HG02798 (cell line): ENCODE measurements around the gene SLC25A30.
"Not testable (repeated sequence)": the region's sequence is repeated elsewhere in the genome, so short reads cannot be mapped to it uniquely, and the experiment has no call there.

Experiments used
- ATAC-seq: cut with Tn5 transposase; IDR thresholded peaks from one replicate; pipeline ENCODE4 v1.9.1; 2021; ENCODE audit warnings: mild to moderate bottlenecking; ENCODE audit not compliant: unreplicated experiment, poor library complexity

SLC25A30 gene

GRCh38 chr13:45370922-45371406, 47.2 kb downstream of the SLC25A30 start:
- no peak for ATAC-seq

DNA sequence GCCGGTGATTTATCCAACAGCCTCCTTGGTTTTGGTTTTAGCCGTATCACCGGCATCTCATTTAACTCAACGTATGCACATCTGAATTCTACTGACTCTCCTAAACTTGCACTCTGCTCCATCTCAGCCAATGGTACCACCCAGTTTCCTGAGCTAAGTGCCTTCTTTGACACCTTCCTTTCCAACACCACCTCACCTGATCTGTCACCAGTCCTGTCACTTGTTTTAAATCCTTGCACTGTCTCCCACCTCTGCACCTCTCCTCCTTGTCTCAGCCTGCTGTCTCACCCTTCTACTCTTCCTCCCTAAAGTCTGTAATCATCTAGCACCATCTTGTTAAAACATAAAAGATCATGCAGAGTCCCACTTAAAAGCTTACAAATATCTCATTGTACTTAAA, 49.1 kb downstream of the SLC25A30 start:
- no peak for ATAC-seq

DNA sequence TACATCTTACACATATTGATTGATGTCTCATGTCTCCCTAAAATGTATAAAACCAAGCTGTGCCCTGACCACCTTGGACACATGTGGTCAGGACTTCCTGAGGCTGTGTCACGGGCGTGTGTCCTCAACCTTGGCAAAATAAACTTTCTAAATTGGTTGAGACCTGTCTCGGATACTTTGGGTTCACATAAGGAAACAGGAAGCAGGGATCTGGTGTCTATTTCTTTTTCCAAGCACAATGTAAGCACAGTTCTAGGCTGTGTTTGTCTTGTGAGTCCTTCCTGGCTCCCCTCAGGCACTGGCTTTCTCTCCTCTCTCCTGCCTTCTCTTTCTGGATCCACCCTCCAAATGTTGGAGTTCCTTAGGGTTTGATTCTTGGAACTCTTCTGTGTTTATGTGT, 49.6 kb downstream of the SLC25A30 start:
- ATAC-seq, result no peak

- ATAC-seq, result no peak
Measured at GRCh38 chr13:45368005-45368404, 50.2 kb downstream of the SLC25A30 start.

GRCh38 chr13:45367358-45367757, 50.8 kb downstream of the SLC25A30 start:
- ATAC-seq, result peak; percentile 96

- ATAC-seq, result no peak
Measured at GRCh38 chr13:45365558-45365885, 52.7 kb downstream of the SLC25A30 start.

DNA sequence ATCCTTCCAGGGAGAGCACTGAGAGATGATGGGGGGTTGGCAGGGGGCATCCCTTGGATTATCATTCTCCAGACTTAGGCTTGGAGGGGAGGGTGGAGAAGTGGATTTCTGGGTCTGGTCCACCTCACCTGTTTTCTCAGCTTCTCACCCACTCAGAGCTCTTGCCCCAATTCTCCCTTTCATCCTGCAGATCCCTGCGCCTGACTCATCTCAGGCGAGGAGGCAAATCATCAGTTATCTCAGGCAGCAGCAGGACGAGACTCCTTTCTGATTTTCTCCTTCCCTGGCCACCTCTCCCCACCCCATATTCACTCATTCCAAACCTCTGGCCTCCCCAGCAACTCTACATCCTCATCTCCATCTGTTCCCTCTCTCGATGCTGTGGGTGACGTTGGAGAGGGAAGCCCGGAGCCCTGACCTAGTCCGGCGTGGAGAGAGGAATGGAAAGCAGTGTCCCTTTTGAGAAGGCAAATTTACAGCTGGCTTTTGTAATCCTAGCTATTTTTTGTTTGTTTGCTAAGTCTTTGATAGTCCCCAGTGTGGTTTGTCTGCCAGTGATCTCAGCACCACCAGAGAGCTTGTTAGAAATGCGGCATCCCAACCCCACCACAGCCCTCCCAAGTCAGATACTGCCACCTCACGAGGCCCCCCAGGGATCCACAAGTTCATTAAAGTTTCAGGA, 53.2 kb downstream of the SLC25A30 start:
- no peak for ATAC-seq

GRCh38 chr13:45362939-45363338, 55.2 kb downstream of the SLC25A30 start:
- ATAC-seq, result no peak

DNA sequence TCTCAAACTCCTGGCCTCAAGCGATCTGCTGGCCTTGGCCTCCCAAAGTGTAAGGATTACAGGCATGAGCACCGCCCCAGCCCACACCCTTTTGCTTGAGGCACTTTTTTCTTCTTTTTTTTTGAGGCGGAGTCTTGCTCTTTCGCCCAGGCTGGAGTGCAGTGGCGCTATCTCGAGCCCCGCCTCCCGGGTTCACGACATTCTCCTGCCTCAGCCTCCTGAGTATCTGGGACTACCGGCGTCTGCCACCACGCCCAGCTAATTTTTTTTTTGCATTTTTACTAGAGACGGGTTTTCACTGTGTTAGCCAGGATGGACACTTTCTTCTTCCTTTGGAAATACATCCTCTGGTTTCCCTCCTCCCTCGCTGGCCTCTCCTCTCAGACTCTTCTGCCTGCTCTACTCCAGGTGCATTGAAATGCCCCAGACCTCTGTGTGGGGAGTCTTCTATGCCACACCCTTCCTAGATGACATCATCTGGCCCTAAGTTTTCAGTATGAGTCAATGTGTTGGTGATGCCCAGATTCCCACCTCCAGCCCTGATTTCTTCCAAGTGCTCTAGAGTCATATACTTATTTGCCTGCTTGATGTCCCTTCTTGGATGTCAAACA, 56.5 kb downstream of the SLC25A30 start:
- no peak for ATAC-seq

DNA sequence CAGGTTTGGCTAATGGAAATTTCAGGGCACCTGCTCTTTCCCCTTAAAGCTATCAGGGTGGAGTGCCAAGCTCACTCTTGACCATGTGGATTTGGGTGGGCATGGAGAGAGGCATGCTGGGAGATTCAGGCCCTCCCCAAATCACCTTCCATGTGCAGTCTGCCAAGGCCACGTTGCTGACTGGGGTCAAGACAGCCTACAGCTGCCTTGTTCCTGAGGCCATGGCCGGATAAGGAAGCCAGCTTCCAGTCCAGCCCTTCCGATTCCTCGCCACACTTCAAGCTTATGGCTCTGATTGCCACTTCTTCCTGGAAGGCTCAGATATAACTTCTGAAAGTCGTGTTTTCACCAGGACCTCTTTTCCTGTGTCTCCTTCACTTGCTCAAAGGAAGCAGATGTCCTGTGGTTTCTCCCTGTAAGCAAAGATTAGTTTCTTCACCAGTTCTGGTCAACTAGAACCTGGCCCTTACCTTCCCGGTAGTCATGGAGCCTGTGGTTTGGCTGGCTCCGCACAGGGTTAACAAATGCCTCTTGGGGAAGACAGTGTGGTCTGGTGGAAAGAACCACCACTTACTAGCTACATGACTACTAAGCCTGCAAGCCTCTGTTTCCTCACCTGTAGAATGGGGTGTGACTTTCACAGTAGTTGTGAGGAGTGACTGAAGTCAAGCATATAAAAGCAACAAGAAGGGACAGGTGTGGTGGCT, 61.1 kb downstream of the SLC25A30 start:
- no peak for ATAC-seq

- ATAC-seq, result no peak
Measured at GRCh38 chr13:45353895-45354294, 64.3 kb downstream of the SLC25A30 start.

GRCh38 chr13:45352031-45352430, 66.1 kb downstream of the SLC25A30 start:
- no peak for ATAC-seq

DNA sequence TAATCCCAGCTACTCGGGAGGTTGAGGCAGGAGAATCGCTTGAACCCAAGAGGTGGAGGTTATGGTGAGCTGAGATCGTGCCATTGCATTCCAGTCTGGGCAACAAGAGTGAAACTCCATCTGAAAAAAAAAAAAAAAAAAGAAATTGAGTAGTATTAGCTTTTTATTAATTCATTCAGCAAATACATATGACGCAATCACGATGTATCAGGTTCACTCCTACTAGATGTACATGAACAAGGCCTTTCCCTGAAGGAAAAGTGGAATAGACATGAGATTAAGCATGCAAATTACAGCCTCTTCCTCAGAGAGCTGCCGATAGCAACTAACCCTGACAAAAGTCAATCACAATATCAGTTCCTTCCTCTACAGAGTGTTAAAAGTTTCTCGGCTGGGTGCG, 68.0 kb downstream of the SLC25A30 start:
- ATAC-seq, result no peak

DNA sequence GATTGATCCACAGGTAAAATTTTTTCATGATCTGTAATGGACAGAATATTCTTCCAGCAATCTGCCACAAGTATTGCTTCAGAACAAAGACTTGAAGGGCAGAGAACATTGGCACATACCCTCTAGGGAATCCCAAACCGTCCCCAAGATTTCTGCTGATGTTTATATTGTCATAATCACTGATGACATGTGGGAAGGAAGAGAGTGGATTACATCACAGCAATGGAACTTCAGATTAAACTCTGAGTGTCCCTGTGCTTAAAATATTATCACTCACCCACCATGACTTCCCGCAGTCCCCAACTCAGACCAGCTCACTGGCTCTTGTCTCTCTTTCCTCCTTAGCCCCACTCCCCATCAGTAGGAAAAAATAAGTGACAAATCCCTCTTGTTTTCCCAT, 68.7 kb downstream of the SLC25A30 start:
- ATAC-seq, result no peak

DNA sequence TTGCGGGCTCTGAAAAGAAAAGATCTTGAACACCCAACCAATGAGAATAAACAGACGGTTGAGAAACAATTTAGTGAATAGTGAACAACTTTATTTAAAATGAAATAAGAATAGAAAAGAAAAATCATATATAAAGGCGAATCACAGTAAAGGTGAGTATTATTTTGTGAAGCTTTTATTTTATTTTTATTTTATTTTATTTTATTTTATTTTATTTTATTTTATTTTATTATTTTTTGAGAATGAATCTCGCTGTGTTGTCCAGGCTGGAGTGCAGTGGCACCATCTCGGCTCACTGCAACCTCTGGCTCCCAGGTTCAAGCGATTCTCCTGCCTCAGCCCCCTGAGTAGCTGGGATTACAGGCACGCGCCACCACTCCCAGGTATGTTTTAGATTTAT, 74.1 kb downstream of the SLC25A30 start:
- not testable (repeated sequence) for ATAC-seq
